Mononuclear cell (primary cell): ENCODE data around the gene ADAMTS3. TPM values are rescaled to one million over a fixed set of nuclear protein-coding genes. Genes with fewer than 3 reads are reported as not detected.
"Not testable (repeated sequence)": the region's sequence is repeated elsewhere in the genome, so short reads cannot be mapped to it uniquely, and the experiment has no call there.

Experiments
- H3K27me3 ChIP-seq: 2 replicates; pipeline ENCODE4 v1.6.0; 2011; ENCODE audit warnings: low read length, control low read depth; ENCODE audit not compliant: insufficient read depth
- H3K4me1 ChIP-seq: 2 replicates; pipeline ENCODE4 v1.5.1; 2011; ENCODE audit warnings: mild to moderate bottlenecking, low read length, control low read depth; ENCODE audit not compliant: insufficient read depth
- H3K4me3 ChIP-seq: 2 replicates; pipeline ENCODE4 v1.5.1; 2011; ENCODE audit warnings: mild to moderate bottlenecking, low read length, moderate library complexity
- H3K9me3 ChIP-seq: 2 replicates; pipeline ENCODE4 v1.5.1; 2011; ENCODE audit warnings: low read depth, mild to moderate bottlenecking, control low read depth, low read length
- total RNA-seq: library from RNA; depleted of rRNA; stranded (reverse); fragments of >200 nt; gene quantifications from one replicate; pipeline ENCODE4 v1.2.3, GENCODE V29; 2012

The ADAMTS3 gene
- total RNA-seq, 1 donor = not detected

GRCh38 chr4:72427057-72427456 is 142.0 kb downstream of the ADAMTS3 start:
- Histone ChIP-seq H3K9me3 (no peaks in the 10 kb centered on the region), H3K27me3 (no peaks in the 10 kb centered on the region), H3K4me3 (no peak overlapping the region), H3K4me1 (no peaks in the 10 kb centered on the region)

GRCh38 chr4:72425908-72426307 is 143.1 kb downstream of the ADAMTS3 start:
- not testable (repeated sequence) for H3K4me1 ChIP-seq, H3K27me3 ChIP-seq, H3K4me3 ChIP-seq

DNA sequence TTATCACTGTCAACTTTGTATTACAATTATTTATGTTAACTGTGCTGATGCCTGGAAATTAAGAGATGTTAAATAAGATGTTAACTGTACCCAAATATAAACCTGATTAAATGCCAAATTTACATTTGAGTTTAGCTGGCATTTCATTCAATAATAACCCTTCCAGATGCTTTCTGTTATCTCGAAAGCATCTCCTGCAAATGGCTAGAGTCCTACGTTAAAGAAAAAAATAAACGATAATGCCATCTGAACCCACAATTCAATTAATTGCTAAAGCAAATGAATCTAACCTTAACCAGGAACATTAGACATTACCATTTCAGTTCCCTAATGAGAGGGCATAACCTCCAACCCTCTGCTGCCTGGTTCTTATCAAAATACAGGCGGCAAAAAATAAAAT is 145.0 kb downstream of the ADAMTS3 start:
- no peaks in the 10 kb centered on the region for H3K27me3 ChIP-seq
- no peaks in the 10 kb centered on the region for H3K9me3 ChIP-seq
- H3K4me3 ChIP-seq = no peak overlapping the region
- no peaks in the 10 kb centered on the region for H3K4me1 ChIP-seq

More at GRCh38 chr4:72425908-72426307, 143.1 kb downstream of the ADAMTS3 start:
- H3K9me3 ChIP-seq = not testable (repeated sequence)

DNA sequence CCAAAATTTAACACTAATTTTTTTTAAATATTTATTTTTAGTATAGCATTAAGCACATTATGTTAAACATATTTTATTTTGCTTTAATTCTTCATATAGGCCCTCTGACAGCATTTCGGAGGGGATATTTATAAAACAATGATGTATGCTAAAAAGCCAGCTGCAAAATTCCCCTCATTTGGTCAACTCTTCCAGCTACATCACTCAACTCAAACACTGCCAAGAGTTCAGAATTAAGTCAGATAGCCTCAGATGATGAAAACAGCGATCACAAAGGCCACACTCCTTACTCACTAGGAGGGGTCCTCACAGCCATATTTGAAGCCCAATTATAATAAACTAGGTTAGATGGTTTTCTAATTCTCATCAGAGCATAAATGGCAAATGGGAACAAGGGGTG is 146.6 kb downstream of the ADAMTS3 start:
- Histone ChIP-seq H3K9me3 (no peaks in the 10 kb centered on the region), H3K4me1 (no peaks in the 10 kb centered on the region), H3K27me3 (no peaks in the 10 kb centered on the region), H3K4me3 (no peak overlapping the region)

GRCh38 chr4:72418458-72418857 is 150.6 kb downstream of the ADAMTS3 start:
- Histone ChIP-seq H3K27me3 (no peaks in the 10 kb centered on the region), H3K4me1 (no peaks in the 10 kb centered on the region), H3K4me3 (no peak overlapping the region)

DNA sequence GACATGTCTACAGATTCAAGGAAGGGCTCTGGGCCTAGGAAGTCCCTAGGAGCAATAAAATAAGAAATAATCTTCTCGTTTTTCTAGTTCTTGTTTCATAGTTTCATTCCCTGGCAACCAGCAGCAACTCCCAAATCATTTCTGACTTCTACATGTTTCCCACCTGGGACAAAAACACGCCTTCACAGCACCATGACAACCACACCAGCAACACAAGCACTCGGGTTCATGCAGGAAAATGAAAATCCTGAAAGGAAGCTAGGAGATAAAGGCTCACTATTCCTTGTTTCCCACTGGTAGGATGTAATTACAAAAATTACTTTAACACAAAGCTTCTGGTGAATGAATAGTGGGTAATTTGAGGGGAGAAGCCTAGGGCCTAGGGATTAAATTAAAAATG is 158.9 kb downstream of the ADAMTS3 start:
- H3K9me3 ChIP-seq = no peaks in the 10 kb centered on the region
- no peak overlapping the region for H3K4me3 ChIP-seq

More at GRCh38 chr4:72418458-72418857, 150.6 kb downstream of the ADAMTS3 start:
- no peaks in the 10 kb centered on the region for H3K9me3 ChIP-seq

GRCh38 chr4:72408568-72408967 is 160.5 kb downstream of the ADAMTS3 start:
- Histone ChIP-seq H3K4me1 (no peaks in the 10 kb centered on the region), H3K4me3 (no peak overlapping the region), H3K9me3 (no peaks in the 10 kb centered on the region), H3K27me3 (no peaks in the 10 kb centered on the region)

More for the DNA sequence above, 158.9 kb downstream of the ADAMTS3 start:
- H3K4me1 ChIP-seq = no peaks in the 10 kb centered on the region
- no peaks in the 10 kb centered on the region for H3K27me3 ChIP-seq

GRCh38 chr4:72405417-72405816 is 163.6 kb downstream of the ADAMTS3 start:
- Histone ChIP-seq H3K4me3 (no peak overlapping the region), H3K9me3 (no peaks in the 10 kb centered on the region), H3K27me3 (no peaks in the 10 kb centered on the region), H3K4me1 (no peaks in the 10 kb centered on the region)

- H3K4me1 ChIP-seq = no peaks in the 10 kb centered on the region
- H3K27me3 ChIP-seq = no peaks in the 10 kb centered on the region
- no peak overlapping the region for H3K4me3 ChIP-seq
Observed at GRCh38 chr4:72397314-72397713, 171.7 kb downstream of the ADAMTS3 start.

GRCh38 chr4:72394012-72394663 is 174.9 kb downstream of the ADAMTS3 start:
- Histone ChIP-seq H3K27me3 (no peaks in the 10 kb centered on the region), H3K9me3 (no peaks in the 10 kb centered on the region), H3K4me1 (no peaks in the 10 kb centered on the region), H3K4me3 (no peak overlapping the region)

More at GRCh38 chr4:72397314-72397713, 171.7 kb downstream of the ADAMTS3 start:
- no peaks in the 10 kb centered on the region for H3K9me3 ChIP-seq

- Histone ChIP-seq H3K4me1 (no peaks in the 10 kb centered on the region), H3K27me3 (no peaks in the 10 kb centered on the region), H3K4me3 (no peak overlapping the region), H3K9me3 (no peaks in the 10 kb centered on the region)
Observed at GRCh38 chr4:72391281-72391680, 177.7 kb downstream of the ADAMTS3 start.

DNA sequence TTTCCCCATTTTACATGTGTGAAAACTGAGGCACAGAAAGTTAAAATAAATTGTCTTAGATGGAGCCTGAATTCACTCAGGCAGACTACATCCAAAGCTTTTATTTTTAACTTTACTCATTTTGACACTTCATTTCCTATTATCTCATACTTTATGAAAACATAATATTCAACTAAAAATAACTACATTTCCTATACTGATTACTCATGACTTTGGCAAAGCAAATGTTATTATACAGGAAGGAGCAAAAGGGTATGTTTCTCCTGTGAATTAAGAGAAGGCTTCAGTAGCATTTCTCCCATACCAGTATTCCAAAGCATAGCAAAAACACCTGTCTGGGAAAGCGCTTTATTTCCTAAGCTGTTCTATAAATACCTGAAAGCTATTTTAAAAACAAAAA is 178.6 kb downstream of the ADAMTS3 start:
- Histone ChIP-seq H3K27me3 (no peaks in the 10 kb centered on the region), H3K4me3 (no peak overlapping the region), H3K9me3 (no peaks in the 10 kb centered on the region), H3K4me1 (no peaks in the 10 kb centered on the region)

DNA sequence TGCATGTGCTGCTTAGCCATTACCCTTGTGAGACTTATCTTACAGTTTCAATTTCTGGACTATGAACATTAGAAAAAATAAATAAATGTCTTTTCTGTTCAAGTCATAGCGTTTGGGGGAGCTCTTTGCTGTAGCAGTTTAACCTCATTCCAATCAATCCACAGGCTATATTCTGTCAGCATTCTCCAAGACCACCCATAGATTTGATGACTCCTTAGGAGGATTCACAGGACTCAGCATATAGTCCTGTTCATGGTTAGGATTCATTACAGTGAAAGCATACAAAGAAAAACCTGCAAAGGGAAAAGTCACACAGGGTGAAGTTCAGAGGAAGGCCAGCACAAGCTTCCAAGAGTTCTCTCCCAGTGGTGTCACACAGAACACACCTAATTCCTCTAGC is 180.5 kb downstream of the ADAMTS3 start:
- Histone ChIP-seq H3K9me3 (no peaks in the 10 kb centered on the region), H3K27me3 (no peaks in the 10 kb centered on the region), H3K4me1 (no peaks in the 10 kb centered on the region), H3K4me3 (no peak overlapping the region)

GRCh38 chr4:72387959-72388358 is 181.1 kb downstream of the ADAMTS3 start:
- H3K27me3 ChIP-seq = no peaks in the 10 kb centered on the region
- no peak overlapping the region for H3K4me3 ChIP-seq
- H3K9me3 ChIP-seq = no peaks in the 10 kb centered on the region
- no peaks in the 10 kb centered on the region for H3K4me1 ChIP-seq

- no peaks in the 10 kb centered on the region for H3K9me3 ChIP-seq
Observed at GRCh38 chr4:72383439-72383838, 185.6 kb downstream of the ADAMTS3 start.

GRCh38 chr4:72378901-72379300 is 190.1 kb downstream of the ADAMTS3 start:
- no peaks in the 10 kb centered on the region for H3K9me3 ChIP-seq
- no peaks in the 10 kb centered on the region for H3K4me1 ChIP-seq
- no peaks in the 10 kb centered on the region for H3K27me3 ChIP-seq
- H3K4me3 ChIP-seq = no peak overlapping the region

More at GRCh38 chr4:72383439-72383838, 185.6 kb downstream of the ADAMTS3 start:
- H3K27me3 ChIP-seq = no peaks in the 10 kb centered on the region
- H3K4me1 ChIP-seq = no peaks in the 10 kb centered on the region
- H3K4me3 ChIP-seq = no peak overlapping the region
